ENCODE data around the gene PRSS36. TPM values are rescaled to one million over a fixed set of nuclear protein-coding genes. Genes with fewer than 3 reads are reported as not detected.

PRSS36 gene
- total and polyA plus RNA-seq, 4 donors: 1.4 to 10.5 (median 6.6) TPM

GRCh38 chr16:31191697-31192428, 42.0 kb upstream of the PRSS36 start:
- no peaks in the 10 kb centered on the region for H3K27me3 ChIP-seq (ENCODE audit: control insufficient read depth, insufficient read depth, low read length)

GRCh38 chr16:31190818-31191444, 41.1 kb upstream of the PRSS36 start:
- no peak for DNase-seq (ENCODE audit: low read depth in 4 of 6, low spot score in 6 of 6)
- H3K27me3 ChIP-seq (ENCODE audit: control insufficient read depth, insufficient read depth, low read length): no peaks in the 10 kb centered on the region
- H3K4me3 ChIP-seq (ENCODE audit: low read depth, low read length): no peak overlapping the region
- 97% methylated on average over 17 of the region's 17 CpGs for WGBS (ENCODE audit: insufficient coverage)
- H3K27ac ChIP-seq (ENCODE audit: low read depth, low read length): no peak overlapping the region
- peaks cover 75% of the 10 kb centered on the region for H3K36me3 ChIP-seq (ENCODE audit: control insufficient read depth, insufficient read depth, low read length)
- H3K4me1 ChIP-seq (ENCODE audit: control insufficient read depth, insufficient read depth, low read length): no peaks in the 10 kb centered on the region
- no peaks in the 10 kb centered on the region for H3K9me3 ChIP-seq (ENCODE audit: control insufficient read depth, insufficient read depth, low read length)

More at GRCh38 chr16:31191697-31192428, 42.0 kb upstream of the PRSS36 start:
- Histone ChIP-seq H3K27ac (ENCODE audit: low read depth, low read length) (no peak overlapping the region), H3K36me3 (ENCODE audit: control insufficient read depth, insufficient read depth, low read length) (peaks cover 76% of the 10 kb centered on the region), H3K4me3 (ENCODE audit: low read depth, low read length) (no peak overlapping the region), H3K9me3 (ENCODE audit: control insufficient read depth, insufficient read depth, low read length) (no peaks in the 10 kb centered on the region), H3K4me1 (ENCODE audit: control insufficient read depth, insufficient read depth, low read length) (no peaks in the 10 kb centered on the region)
- WGBS (ENCODE audit: insufficient coverage): 100% methylated on average over 3 of the region's 5 CpGs
- DNase-seq (ENCODE audit: low read depth in 4 of 6, low spot score in 6 of 6): no peak

- no peak overlapping the region for H3K27ac ChIP-seq (ENCODE audit: low read depth, low read length)
- H3K4me3 ChIP-seq (ENCODE audit: low read depth, low read length): no peak overlapping the region
- no peaks in the 10 kb centered on the region for H3K27me3 ChIP-seq (ENCODE audit: control insufficient read depth, insufficient read depth, low read length)
- H3K9me3 ChIP-seq (ENCODE audit: control insufficient read depth, insufficient read depth, low read length): no peaks in the 10 kb centered on the region
- 96% methylated on average over 12 of the region's 12 CpGs for WGBS (ENCODE audit: insufficient coverage)
- H3K4me1 ChIP-seq (ENCODE audit: control insufficient read depth, insufficient read depth, low read length): no peaks in the 10 kb centered on the region
- DNase-seq (ENCODE audit: low read depth in 4 of 6, low spot score in 6 of 6): no peak
- H3K36me3 ChIP-seq (ENCODE audit: control insufficient read depth, insufficient read depth, low read length): peaks cover 75% of the 10 kb centered on the region
Measured at GRCh38 chr16:31190061-31190460, 40.2 kb upstream of the PRSS36 start.

GRCh38 chr16:31189412-31189778, 39.5 kb upstream of the PRSS36 start:
- 100% methylated on average over 1 of the region's 2 CpGs for WGBS (ENCODE audit: insufficient coverage)
- Histone ChIP-seq H3K27ac (ENCODE audit: low read depth, low read length) (no peak overlapping the region), H3K9me3 (ENCODE audit: control insufficient read depth, insufficient read depth, low read length) (no peaks in the 10 kb centered on the region), H3K27me3 (ENCODE audit: control insufficient read depth, insufficient read depth, low read length) (no peaks in the 10 kb centered on the region), H3K36me3 (ENCODE audit: control insufficient read depth, insufficient read depth, low read length) (peaks cover 81% of the 10 kb centered on the region), H3K4me1 (ENCODE audit: control insufficient read depth, insufficient read depth, low read length) (no peaks in the 10 kb centered on the region), H3K4me3 (ENCODE audit: low read depth, low read length) (no peak overlapping the region)
- DNase-seq (ENCODE audit: low read depth in 4 of 6, low spot score in 6 of 6): no peak

GRCh38 chr16:31188450-31189411, 38.9 kb upstream of the PRSS36 start:
- Histone ChIP-seq H3K36me3 (ENCODE audit: control insufficient read depth, insufficient read depth, low read length) (peaks cover 81% of the 10 kb centered on the region), H3K27ac (ENCODE audit: low read depth, low read length) (no peak overlapping the region), H3K4me3 (ENCODE audit: low read depth, low read length) (no peak overlapping the region), H3K27me3 (ENCODE audit: control insufficient read depth, insufficient read depth, low read length) (no peaks in the 10 kb centered on the region), H3K4me1 (ENCODE audit: control insufficient read depth, insufficient read depth, low read length) (peaks cover 4% of the 10 kb centered on the region), H3K9me3 (ENCODE audit: control insufficient read depth, insufficient read depth, low read length) (no peaks in the 10 kb centered on the region)
- WGBS (ENCODE audit: insufficient coverage): 85% methylated on average over 2 of the region's 3 CpGs
- DNase-seq (ENCODE audit: low read depth in 4 of 6, low spot score in 6 of 6): no peak

- Histone ChIP-seq H3K4me1 (ENCODE audit: control insufficient read depth, insufficient read depth, low read length) (peaks cover 9% of the 10 kb centered on the region), H3K36me3 (ENCODE audit: control insufficient read depth, insufficient read depth, low read length) (peaks cover 81% of the 10 kb centered on the region), H3K9me3 (ENCODE audit: control insufficient read depth, insufficient read depth, low read length) (no peaks in the 10 kb centered on the region), H3K27ac (ENCODE audit: low read depth, low read length) (no peak overlapping the region), H3K4me3 (ENCODE audit: low read depth, low read length) (no peak overlapping the region), H3K27me3 (ENCODE audit: control insufficient read depth, insufficient read depth, low read length) (no peaks in the 10 kb centered on the region)
- no peak for DNase-seq (ENCODE audit: low read depth in 4 of 6, low spot score in 6 of 6)
- 81% methylated on average over 6 of the region's 8 CpGs for WGBS (ENCODE audit: insufficient coverage)
Measured at GRCh38 chr16:31187808-31188189, 37.9 kb upstream of the PRSS36 start.

GRCh38 chr16:31186930-31187807, 37.3 kb upstream of the PRSS36 start:
- Histone ChIP-seq H3K36me3 (ENCODE audit: control insufficient read depth, insufficient read depth, low read length) (peaks cover 79% of the 10 kb centered on the region), H3K4me1 (ENCODE audit: control insufficient read depth, insufficient read depth, low read length) (peaks cover 15% of the 10 kb centered on the region), H3K4me3 (ENCODE audit: low read depth, low read length) (no peak overlapping the region), H3K27ac (ENCODE audit: low read depth, low read length) (no peak overlapping the region), H3K27me3 (ENCODE audit: control insufficient read depth, insufficient read depth, low read length) (no peaks in the 10 kb centered on the region), H3K9me3 (ENCODE audit: control insufficient read depth, insufficient read depth, low read length) (no peaks in the 10 kb centered on the region)
- WGBS (ENCODE audit: insufficient coverage): 95% methylated on average over 9 of the region's 10 CpGs
- no peak for DNase-seq (ENCODE audit: low read depth in 4 of 6, low spot score in 6 of 6)

- 83% methylated on average over 3 of the region's 7 CpGs for WGBS (ENCODE audit: insufficient coverage)
- no peak overlapping the region for H3K4me3 ChIP-seq (ENCODE audit: low read depth, low read length)
- H3K9me3 ChIP-seq (ENCODE audit: control insufficient read depth, insufficient read depth, low read length): no peaks in the 10 kb centered on the region
- H3K4me1 ChIP-seq (ENCODE audit: control insufficient read depth, insufficient read depth, low read length): peaks cover 23% of the 10 kb centered on the region
- no peak overlapping the region for H3K27ac ChIP-seq (ENCODE audit: low read depth, low read length)
- no peaks in the 10 kb centered on the region for H3K27me3 ChIP-seq (ENCODE audit: control insufficient read depth, insufficient read depth, low read length)
- H3K36me3 ChIP-seq (ENCODE audit: control insufficient read depth, insufficient read depth, low read length): peaks cover 74% of the 10 kb centered on the region
- DNase-seq (ENCODE audit: low read depth in 4 of 6, low spot score in 6 of 6): no peak
Measured at GRCh38 chr16:31186176-31186575, 36.3 kb upstream of the PRSS36 start.

GRCh38 chr16:31185339-31185738, 35.5 kb upstream of the PRSS36 start:
- H3K27ac ChIP-seq (ENCODE audit: low read depth, low read length): no peak overlapping the region
- H3K4me3 ChIP-seq (ENCODE audit: low read depth, low read length): no peak overlapping the region
- peaks cover 68% of the 10 kb centered on the region for H3K36me3 ChIP-seq (ENCODE audit: control insufficient read depth, insufficient read depth, low read length)
- WGBS (ENCODE audit: insufficient coverage): 82% methylated on average over 4 of the region's 5 CpGs
- peaks cover 25% of the 10 kb centered on the region for H3K4me1 ChIP-seq (ENCODE audit: control insufficient read depth, insufficient read depth, low read length)
- no peaks in the 10 kb centered on the region for H3K9me3 ChIP-seq (ENCODE audit: control insufficient read depth, insufficient read depth, low read length)
- no peaks in the 10 kb centered on the region for H3K27me3 ChIP-seq (ENCODE audit: control insufficient read depth, insufficient read depth, low read length)
- DNase-seq (ENCODE audit: low read depth in 4 of 6, low spot score in 6 of 6): no peak

Data from spinal cord (tissue), 10 donors.